ENCODE measurements around the gene RSPH10B. TPM values are rescaled to one million over a fixed set of nuclear protein-coding genes. Genes with fewer than 3 reads are reported as not detected.
"Not testable (repeated sequence)": the region's sequence is repeated elsewhere in the genome, so short reads cannot be mapped to it uniquely, and the experiment has no call there.

Gene RSPH10B
- total RNA-seq, 2 experiments from 2014 or later, result 0.59 TPM; not detected in 1

- CTCF ChIA-PET; DNase-seq; H3K9me3 Mint-ChIP-seq; POLR2A ChIA-PET; H3K4me1 Mint-ChIP-seq (ENCODE audit: low read depth); H3K4me3 Mint-ChIP-seq; H3K27ac Mint-ChIP-seq; intact Hi-C loops (cut with micrococcal nuclease); ATAC-seq; H3K36me3 Mint-ChIP-seq (ENCODE audit: low read depth); H3K27me3 Mint-ChIP-seq: not testable (repeated sequence)
Measured at GRCh38 chr7:5963810-5964209, 6.7 kb downstream of the RSPH10B start.

GRCh38 chr7:5963205-5963604 is 7.3 kb downstream of the RSPH10B start:
- H3K27ac Mint-ChIP-seq; CTCF ChIA-PET; H3K27me3 Mint-ChIP-seq; intact Hi-C loops (cut with micrococcal nuclease); POLR2A ChIA-PET; H3K36me3 Mint-ChIP-seq (ENCODE audit: low read depth); ATAC-seq; H3K4me1 Mint-ChIP-seq (ENCODE audit: low read depth); H3K4me3 Mint-ChIP-seq; DNase-seq; H3K9me3 Mint-ChIP-seq: not testable (repeated sequence)

GRCh38 chr7:5934945-5935450 is 35.5 kb downstream of the RSPH10B start:
- ATAC-seq; DNase-seq; H3K27ac Mint-ChIP-seq; H3K36me3 Mint-ChIP-seq (ENCODE audit: low read depth); H3K27me3 Mint-ChIP-seq; H3K4me1 Mint-ChIP-seq (ENCODE audit: low read depth); H3K4me3 Mint-ChIP-seq; CTCF ChIA-PET; POLR2A ChIA-PET; H3K9me3 Mint-ChIP-seq; intact Hi-C loops (cut with micrococcal nuclease): not testable (repeated sequence)

GRCh38 chr7:5931905-5932644 is 38.4 kb downstream of the RSPH10B start:
- H3K27me3 Mint-ChIP-seq; POLR2A ChIA-PET; H3K4me1 Mint-ChIP-seq (ENCODE audit: low read depth); ATAC-seq; H3K36me3 Mint-ChIP-seq (ENCODE audit: low read depth); DNase-seq; CTCF ChIA-PET; intact Hi-C loops (cut with micrococcal nuclease); H3K9me3 Mint-ChIP-seq; H3K27ac Mint-ChIP-seq; H3K4me3 Mint-ChIP-seq: not testable (repeated sequence)

GRCh38 chr7:5931250-5931649 is 39.2 kb downstream of the RSPH10B start:
- H3K9me3 Mint-ChIP-seq; DNase-seq; H3K27me3 Mint-ChIP-seq; H3K27ac Mint-ChIP-seq; intact Hi-C loops (cut with micrococcal nuclease); CTCF ChIA-PET; H3K36me3 Mint-ChIP-seq (ENCODE audit: low read depth); ATAC-seq; POLR2A ChIA-PET; H3K4me3 Mint-ChIP-seq; H3K4me1 Mint-ChIP-seq (ENCODE audit: low read depth): not testable (repeated sequence)

GRCh38 chr7:5930290-5930689 is 40.2 kb downstream of the RSPH10B start:
- ATAC-seq; POLR2A ChIA-PET; H3K9me3 Mint-ChIP-seq; H3K27ac Mint-ChIP-seq; H3K36me3 Mint-ChIP-seq (ENCODE audit: low read depth); H3K4me3 Mint-ChIP-seq; intact Hi-C loops (cut with micrococcal nuclease); H3K27me3 Mint-ChIP-seq; H3K4me1 Mint-ChIP-seq (ENCODE audit: low read depth); CTCF ChIA-PET; DNase-seq: not testable (repeated sequence)

- DNase-seq; CTCF ChIA-PET; H3K27me3 Mint-ChIP-seq; H3K27ac Mint-ChIP-seq; H3K4me1 Mint-ChIP-seq (ENCODE audit: low read depth); H3K36me3 Mint-ChIP-seq (ENCODE audit: low read depth); intact Hi-C loops (cut with micrococcal nuclease); H3K9me3 Mint-ChIP-seq; POLR2A ChIA-PET; ATAC-seq; H3K4me3 Mint-ChIP-seq: not testable (repeated sequence)
Measured at GRCh38 chr7:5926263-5926870, 44.1 kb downstream of the RSPH10B start.

- H3K9me3 Mint-ChIP-seq; H3K27me3 Mint-ChIP-seq; H3K4me3 Mint-ChIP-seq; POLR2A ChIA-PET; CTCF ChIA-PET; H3K27ac Mint-ChIP-seq; H3K36me3 Mint-ChIP-seq (ENCODE audit: low read depth); H3K4me1 Mint-ChIP-seq (ENCODE audit: low read depth); DNase-seq; intact Hi-C loops (cut with micrococcal nuclease); ATAC-seq: not testable (repeated sequence)
Measured at GRCh38 chr7:5924630-5925029, 45.9 kb downstream of the RSPH10B start.

GRCh38 chr7:5924180-5924579 is 46.3 kb downstream of the RSPH10B start:
- H3K4me1 Mint-ChIP-seq (ENCODE audit: low read depth); CTCF ChIA-PET; H3K9me3 Mint-ChIP-seq; intact Hi-C loops (cut with micrococcal nuclease); DNase-seq; H3K4me3 Mint-ChIP-seq; H3K27ac Mint-ChIP-seq; ATAC-seq; POLR2A ChIA-PET; H3K27me3 Mint-ChIP-seq; H3K36me3 Mint-ChIP-seq (ENCODE audit: low read depth): not testable (repeated sequence)

- DNase-seq; ATAC-seq; H3K4me1 Mint-ChIP-seq (ENCODE audit: low read depth); POLR2A ChIA-PET; H3K36me3 Mint-ChIP-seq (ENCODE audit: low read depth); intact Hi-C loops (cut with micrococcal nuclease); H3K4me3 Mint-ChIP-seq; CTCF ChIA-PET; H3K9me3 Mint-ChIP-seq; H3K27ac Mint-ChIP-seq; H3K27me3 Mint-ChIP-seq: not testable (repeated sequence)
Measured at GRCh38 chr7:5916529-5916928, 54.0 kb downstream of the RSPH10B start.

GRCh38 chr7:5908835-5909234 is 61.7 kb downstream of the RSPH10B start:
- H3K4me3 Mint-ChIP-seq; H3K4me1 Mint-ChIP-seq (ENCODE audit: low read depth); H3K27ac Mint-ChIP-seq; H3K9me3 Mint-ChIP-seq; POLR2A ChIA-PET; H3K27me3 Mint-ChIP-seq; DNase-seq; intact Hi-C loops (cut with micrococcal nuclease); ATAC-seq: not testable (repeated sequence)
- CTCF ChIA-PET, result interaction anchor here (0.7 kb wide), 1 partner anchor 23 kb away, joined by 3 read pairs; no protein-coding TSS in a partner anchor
- peaks cover 11% of the 10 kb centered on the region for H3K36me3 Mint-ChIP-seq (ENCODE audit: low read depth)

GRCh38 chr7:5904726-5905125 is 65.8 kb downstream of the RSPH10B start:
- H3K27ac Mint-ChIP-seq; H3K4me1 Mint-ChIP-seq (ENCODE audit: low read depth); ATAC-seq; DNase-seq; H3K27me3 Mint-ChIP-seq; CTCF ChIA-PET; H3K9me3 Mint-ChIP-seq; H3K4me3 Mint-ChIP-seq; intact Hi-C loops (cut with micrococcal nuclease); POLR2A ChIA-PET; H3K36me3 Mint-ChIP-seq (ENCODE audit: low read depth): not testable (repeated sequence)

Measured in activated CD8-positive, alpha-beta T cell treated with anti-CD3 and anti-CD28 coated beads for 36 hours (primary cell).